GM19463 (cell line): Measurements from ENCODE around the gene CYP3A7.
"Not testable (repeated sequence)": the region's sequence is repeated elsewhere in the genome, so short reads cannot be mapped to it uniquely, and the experiment has no call there.

Experiments used
- ATAC-seq: cut with Tn5 transposase; IDR thresholded peaks from one replicate; pipeline ENCODE4 v1.9.1; 2021; ENCODE audit warnings: mild to moderate bottlenecking, moderate library complexity; ENCODE audit not compliant: unreplicated experiment

CYP3A7 gene

GRCh38 chr7:99709838-99710578, 25.0 kb downstream of the CYP3A7 start:
- ATAC-seq, result no peak

GRCh38 chr7:99709260-99709659, 25.7 kb downstream of the CYP3A7 start:
- ATAC-seq, result no peak

GRCh38 chr7:99707096-99707495, 27.9 kb downstream of the CYP3A7 start:
- ATAC-seq, result no peak

GRCh38 chr7:99699946-99700345, 35.0 kb downstream of the CYP3A7 start:
- no peak for ATAC-seq

GRCh38 chr7:99698867-99699730, 35.9 kb downstream of the CYP3A7 start:
- ATAC-seq, result not testable (repeated sequence)

- ATAC-seq, result no peak
Observed at GRCh38 chr7:99694912-99695304, 40.1 kb downstream of the CYP3A7 start.

- no peak for ATAC-seq
Observed at GRCh38 chr7:99694201-99694911, 40.6 kb downstream of the CYP3A7 start.

GRCh38 chr7:99693427-99694200, 41.4 kb downstream of the CYP3A7 start:
- no peak for ATAC-seq

- no peak for ATAC-seq
Observed at GRCh38 chr7:99693100-99693426, 41.9 kb downstream of the CYP3A7 start.

GRCh38 chr7:99692563-99692962, 42.4 kb downstream of the CYP3A7 start:
- not testable (repeated sequence) for ATAC-seq

GRCh38 chr7:99691658-99692057, 43.3 kb downstream of the CYP3A7 start:
- not testable (repeated sequence) for ATAC-seq

- not testable (repeated sequence) for ATAC-seq
Observed at GRCh38 chr7:99690918-99691317, 44.1 kb downstream of the CYP3A7 start.

GRCh38 chr7:99685871-99686608, 49.0 kb downstream of the CYP3A7 start:
- ATAC-seq, result not testable (repeated sequence)

GRCh38 chr7:99685129-99685758, 49.8 kb downstream of the CYP3A7 start:
- no peak for ATAC-seq

GRCh38 chr7:99679400-99680191, 55.4 kb downstream of the CYP3A7 start, which contains the start of gene CYP3A5:
Gene CYP3A5, minus strand, starts transcription at chr7:99679996. Its CDS starts 100 bp downstream, at chr7:99679896.
- ATAC-seq, result no peak

- no peak for ATAC-seq
Observed at GRCh38 chr7:99679032-99679399, 56.0 kb downstream of the CYP3A7 start.

GRCh38 chr7:99677648-99678045, 57.3 kb downstream of the CYP3A7 start:
- no peak for ATAC-seq

GRCh38 chr7:99677013-99677647, 57.9 kb downstream of the CYP3A7 start:
- ATAC-seq, result no peak
